ENCODE measurements around the gene RHOV.
A peak's percentile ranks its signal among the peaks of the same experiment; 100 is the strongest.

RHOV gene

DNA sequence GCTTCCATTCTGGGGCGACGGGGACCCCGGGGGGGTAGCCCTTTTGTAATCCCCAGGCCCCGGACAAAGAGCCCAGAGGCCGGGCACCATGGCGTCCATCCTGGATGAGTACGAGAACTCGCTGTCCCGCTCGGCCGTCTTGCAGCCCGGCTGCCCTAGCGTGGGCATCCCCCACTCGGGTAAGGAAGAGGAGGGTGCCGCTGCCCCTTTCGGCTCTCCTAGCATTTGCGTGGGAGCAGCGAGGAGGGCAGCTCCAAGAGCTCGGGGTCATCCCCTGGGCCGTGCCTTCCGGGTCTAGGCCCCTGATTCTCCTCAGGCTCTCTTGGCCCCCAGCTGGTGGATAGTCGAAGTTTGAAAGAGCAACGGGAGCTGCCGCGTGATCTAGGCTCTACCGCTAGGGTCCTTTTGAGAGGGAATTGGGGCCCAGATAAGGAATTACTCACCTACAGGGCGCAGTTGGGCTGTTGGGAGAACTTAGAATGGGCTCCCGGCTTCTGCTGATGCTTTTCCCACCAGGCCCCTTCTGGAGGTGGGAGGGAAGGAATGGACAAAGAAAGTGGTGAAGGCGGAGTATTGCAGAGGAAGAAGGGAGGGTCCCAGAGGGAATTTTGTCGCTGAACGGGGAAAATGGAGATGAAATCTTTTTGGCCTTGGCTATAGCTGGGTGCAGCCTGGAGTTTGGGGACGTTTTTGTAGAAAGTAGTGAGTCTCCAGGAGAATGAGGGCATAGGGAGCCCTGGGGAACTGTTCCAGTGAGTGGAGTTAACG is 20.8 kb upstream of the RHOV start:
- H3K27me3 Mint-ChIP-seq: peaks cover 23% of the 10 kb centered on the region
- H3K36me3 Mint-ChIP-seq: peaks cover 17% of the 10 kb centered on the region
- peak; percentile 77 for DNase-seq
- CTCF ChIA-PET: interaction anchor here (0.5 to 10.5 kb wide), 31 partner anchors 10 to 374 kb away, joined by 3 to 252 read pairs (median 4); partner anchors contain the start of genes DNAJC17, RHOV, RPUSD2 and ZFYVE19
- H3K4me3 Mint-ChIP-seq: peak overlapping the region; percentile 98
- H3K27ac Mint-ChIP-seq: peak overlapping the region; percentile 97
- no peaks in the 10 kb centered on the region for H3K9me3 Mint-ChIP-seq
- peaks cover 24% of the 10 kb centered on the region for H3K4me1 Mint-ChIP-seq

DNA sequence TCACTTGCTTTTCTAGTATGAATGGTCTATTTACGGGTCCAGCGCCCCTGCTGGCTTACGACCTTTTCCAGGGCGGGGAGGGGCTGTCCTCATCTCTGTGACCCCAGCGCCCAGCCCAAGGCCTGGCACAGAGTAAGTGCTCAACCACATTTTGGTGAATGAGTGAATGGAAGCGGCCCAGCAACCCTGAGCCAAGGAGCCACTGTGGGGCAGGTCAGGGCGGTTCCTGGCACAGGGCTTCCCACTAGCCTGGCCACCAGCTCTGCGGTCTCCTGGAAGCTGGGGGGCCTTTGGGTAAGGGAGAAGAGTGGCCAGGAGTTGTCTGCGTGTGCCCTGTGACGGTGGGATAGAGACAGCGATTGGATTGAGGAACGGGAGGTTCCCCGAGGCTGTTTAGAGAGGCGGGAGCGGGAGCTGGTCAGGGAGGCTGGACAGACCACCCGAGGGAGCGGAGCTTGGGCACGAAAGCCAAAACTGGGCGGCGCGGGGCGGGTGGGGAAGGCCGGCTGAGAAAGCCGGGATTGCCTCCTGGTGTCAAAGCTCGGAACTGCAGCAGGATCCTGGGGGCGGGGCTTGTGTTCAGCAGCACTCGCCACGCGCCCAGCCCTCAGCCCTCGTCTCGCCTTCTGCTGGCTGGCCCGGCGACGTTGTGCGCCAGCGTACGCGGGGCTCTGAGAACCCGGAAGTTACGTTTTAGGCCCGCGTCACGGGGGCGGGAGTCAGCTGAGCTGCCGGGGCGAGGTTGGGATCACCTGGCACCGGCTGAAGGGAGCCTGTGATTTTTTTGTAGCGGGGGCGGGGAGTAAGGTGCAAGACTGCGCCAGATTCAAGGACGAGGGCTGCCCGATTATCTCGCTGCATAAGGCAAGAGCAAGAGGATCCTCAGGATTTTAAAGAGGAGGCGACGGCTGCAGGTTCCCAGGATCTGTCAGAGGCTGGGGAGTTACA is 20.0 kb upstream of the RHOV start, which contains the start of gene VPS18:
TSS of gene VPS18 (plus strand) at position 718 of the 948 bp plus-strand sequence. CDS start 319 bp downstream, outside the sequence.
- CTCF ChIA-PET: interaction anchor here (0.5 to 10.5 kb wide), 30 partner anchors 9 to 374 kb away, joined by 3 to 252 read pairs (median 4); partner anchors contain the start of genes DNAJC17, RHOV and ZFYVE19
- DNase-seq: peak; percentile 99
- Mint-ChIP-seq H3K36me3 (peaks cover 17% of the 10 kb centered on the region), H3K4me1 (peaks cover 24% of the 10 kb centered on the region), H3K27me3 (peaks cover 23% of the 10 kb centered on the region), H3K4me3 (peak within 1 kb of the TSS; percentile 98), H3K9me3 (no peaks in the 10 kb centered on the region), H3K27ac (peak within 1 kb of the TSS; percentile 97)

DNA sequence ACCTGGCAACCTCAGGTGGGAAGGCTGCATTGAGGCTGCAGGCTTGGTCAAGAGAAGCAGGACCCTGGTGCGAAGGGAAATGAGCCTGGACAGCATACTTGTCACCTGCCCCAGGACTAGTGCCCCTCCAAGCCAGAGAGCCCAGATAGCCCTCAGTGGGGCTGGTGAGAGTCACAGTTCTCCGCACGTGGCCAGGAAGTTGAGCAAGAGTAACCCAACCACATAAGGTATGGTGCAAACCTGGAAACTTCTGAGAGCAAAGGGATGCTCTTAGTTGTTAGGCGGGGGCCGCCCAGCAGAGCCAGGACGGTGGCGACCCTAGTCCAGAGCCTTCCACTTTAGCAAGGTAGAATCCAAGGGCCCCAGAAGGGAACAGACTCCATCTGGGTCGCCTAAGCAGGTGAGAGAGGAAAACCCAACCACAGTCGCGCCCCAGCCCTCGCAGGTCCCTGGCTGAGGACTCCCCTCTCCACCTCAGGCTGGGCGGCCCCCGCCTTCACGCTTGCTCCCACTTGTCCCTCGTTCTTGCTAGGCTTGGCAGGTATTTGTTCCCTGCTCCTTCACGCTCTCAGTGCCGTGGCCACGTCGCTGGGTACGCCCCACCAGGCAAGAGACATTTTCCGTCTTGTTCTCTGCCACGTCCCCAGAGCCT is 19.1 kb upstream of the RHOV start:
- Mint-ChIP-seq H3K4me3 (no peak overlapping the region), H3K4me1 (peaks cover 24% of the 10 kb centered on the region), H3K27me3 (peaks cover 23% of the 10 kb centered on the region), H3K27ac (no peak overlapping the region), H3K36me3 (peaks cover 11% of the 10 kb centered on the region), H3K9me3 (no peaks in the 10 kb centered on the region)
- CTCF ChIA-PET: interaction anchor here (0.8 to 10.5 kb wide), 10 partner anchors 11 to 110 kb away, joined by 3 to 252 read pairs (median 11); partner anchors contain the start of gene RHOV
- no peak for DNase-seq

DNA sequence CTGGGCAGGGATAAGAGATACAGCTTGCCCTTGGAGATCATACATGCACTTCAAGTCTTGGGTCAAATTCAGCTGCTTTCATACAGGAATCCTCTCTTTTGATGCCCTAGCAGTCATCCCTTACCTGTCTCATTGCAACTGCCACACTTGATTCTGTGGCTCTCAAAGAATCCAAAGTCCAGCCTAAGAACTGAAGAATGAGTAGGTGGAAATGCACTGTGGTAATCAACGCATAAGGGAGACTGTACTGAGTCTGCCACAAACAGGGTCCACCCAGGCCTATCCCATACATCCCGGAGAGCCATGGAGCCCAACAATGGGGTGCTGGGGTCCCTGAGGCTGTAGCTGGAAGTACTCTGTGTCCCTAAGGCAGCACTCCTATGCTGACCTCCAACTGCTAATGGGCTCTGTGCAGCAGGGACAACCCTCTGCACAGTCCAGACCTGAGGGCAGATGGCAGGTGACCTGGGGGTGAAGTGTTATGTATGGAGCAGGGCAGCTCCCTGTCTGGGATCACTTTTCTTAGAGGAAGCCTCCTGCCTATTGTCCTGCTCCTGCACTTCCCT is 18.5 kb upstream of the RHOV start:
- Mint-ChIP-seq H3K4me3 (no peak overlapping the region), H3K27ac (no peak overlapping the region), H3K27me3 (peaks cover 23% of the 10 kb centered on the region), H3K36me3 (peaks cover 8% of the 10 kb centered on the region), H3K9me3 (no peaks in the 10 kb centered on the region), H3K4me1 (peaks cover 24% of the 10 kb centered on the region)
- CTCF ChIA-PET: interaction anchor here (0.9 to 2.1 kb wide), 14 partner anchors 12 to 293 kb away, joined by 3 to 20 read pairs (median 3); partner anchors contain the start of genes GCHFR and RHOV
- DNase-seq: no peak

DNA sequence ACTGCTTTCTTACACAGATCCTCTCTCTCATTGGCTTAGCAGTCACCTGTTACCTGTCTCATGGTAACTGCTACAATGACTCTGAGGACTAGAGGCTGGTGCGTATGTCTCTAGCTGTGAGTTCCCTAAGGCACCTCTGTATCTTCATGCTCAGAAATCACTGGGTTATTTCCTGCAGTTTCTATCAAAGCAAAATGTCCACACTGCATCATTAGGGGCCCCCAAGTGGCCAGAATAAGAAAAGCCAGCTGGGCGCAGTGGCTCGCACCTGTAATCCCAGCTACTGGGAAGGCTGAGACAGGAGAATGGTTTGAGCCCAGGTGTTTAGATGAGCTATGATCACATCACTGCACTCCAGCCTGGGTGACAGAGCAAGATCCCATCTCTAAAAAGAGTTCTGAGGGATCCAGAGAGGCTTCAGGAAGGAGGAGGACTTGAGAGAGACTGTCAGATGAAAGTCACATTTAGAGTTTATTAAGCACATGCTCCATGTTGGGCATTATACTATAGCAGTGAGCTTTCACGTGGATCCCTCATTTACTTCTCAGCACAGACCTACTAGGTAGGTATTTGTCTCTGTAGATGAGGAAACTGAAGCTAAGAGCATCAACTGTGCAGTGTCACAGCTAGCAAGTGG is 17.9 kb upstream of the RHOV start:
- Mint-ChIP-seq H3K36me3 (peaks cover 8% of the 10 kb centered on the region), H3K27ac (no peak overlapping the region), H3K9me3 (no peaks in the 10 kb centered on the region), H3K4me3 (no peak overlapping the region), H3K4me1 (peaks cover 24% of the 10 kb centered on the region), H3K27me3 (peaks cover 23% of the 10 kb centered on the region)
- DNase-seq: peak; percentile 51
- CTCF ChIA-PET: interaction anchor here (0.9 to 2.1 kb wide), 14 partner anchors 11 to 293 kb away, joined by 3 to 20 read pairs (median 3); partner anchors contain the start of genes GCHFR and RHOV

DNA sequence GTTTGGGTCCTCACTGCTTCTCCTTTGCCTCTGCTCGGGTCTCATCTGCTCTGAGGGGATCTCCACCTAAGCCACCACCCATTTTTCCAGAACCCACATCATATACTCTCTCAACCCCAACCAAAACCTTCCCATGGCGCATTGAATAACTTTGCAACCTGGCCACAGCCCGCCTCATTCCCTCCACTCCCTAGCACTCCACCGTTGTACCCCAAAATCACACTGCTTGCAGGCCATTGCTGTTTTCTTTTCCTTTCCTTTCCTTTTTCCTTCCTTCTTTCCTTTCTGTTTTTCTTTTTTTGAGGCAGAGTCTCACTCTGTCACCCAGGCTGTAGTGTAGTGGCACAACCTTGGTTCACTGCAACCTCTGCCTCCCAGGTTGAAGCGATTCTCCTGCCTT is 17.1 kb upstream of the RHOV start:
- CTCF ChIA-PET: interaction anchor here (1.0 to 2.1 kb wide), 9 partner anchors 11 to 197 kb away, joined by 3 to 20 read pairs (median 4); partner anchors contain the start of genes GCHFR and RHOV
- Mint-ChIP-seq H3K27me3 (peaks cover 27% of the 10 kb centered on the region), H3K27ac (no peak overlapping the region), H3K4me1 (peaks cover 23% of the 10 kb centered on the region), H3K36me3 (peaks cover 7% of the 10 kb centered on the region), H3K9me3 (no peaks in the 10 kb centered on the region), H3K4me3 (no peak overlapping the region)
- no peak for DNase-seq

DNA sequence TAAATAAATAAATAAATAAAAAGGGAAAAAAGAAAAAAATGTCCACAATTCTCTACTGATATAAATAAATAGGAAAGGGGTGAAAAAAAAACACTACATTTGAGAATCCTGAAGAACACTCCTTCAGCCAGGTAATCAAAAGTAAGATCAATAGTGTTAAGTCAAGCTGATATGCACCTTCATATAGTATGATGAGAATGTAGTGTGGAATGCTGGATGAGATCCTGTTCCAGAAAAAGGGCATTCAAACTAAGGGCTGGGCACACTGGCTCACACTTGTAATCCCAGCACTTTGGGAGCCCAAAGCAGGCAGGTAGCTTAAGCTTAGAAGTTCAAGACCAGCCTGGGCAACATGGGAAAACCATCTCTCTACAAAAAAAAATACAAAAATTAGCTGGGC is 15.1 kb upstream of the RHOV start:
- DNase-seq: no peak
- Mint-ChIP-seq H3K9me3 (no peaks in the 10 kb centered on the region), H3K4me1 (peaks cover 19% of the 10 kb centered on the region), H3K27ac (no peak overlapping the region), H3K27me3 (peaks cover 40% of the 10 kb centered on the region), H3K4me3 (no peak overlapping the region), H3K36me3 (no peaks in the 10 kb centered on the region)
- CTCF ChIA-PET: interaction anchor here (0.7 to 1.2 kb wide), 3 partner anchors 9 to 15 kb away, joined by 3 read pairs; partner anchors contain the start of gene RHOV

DNA sequence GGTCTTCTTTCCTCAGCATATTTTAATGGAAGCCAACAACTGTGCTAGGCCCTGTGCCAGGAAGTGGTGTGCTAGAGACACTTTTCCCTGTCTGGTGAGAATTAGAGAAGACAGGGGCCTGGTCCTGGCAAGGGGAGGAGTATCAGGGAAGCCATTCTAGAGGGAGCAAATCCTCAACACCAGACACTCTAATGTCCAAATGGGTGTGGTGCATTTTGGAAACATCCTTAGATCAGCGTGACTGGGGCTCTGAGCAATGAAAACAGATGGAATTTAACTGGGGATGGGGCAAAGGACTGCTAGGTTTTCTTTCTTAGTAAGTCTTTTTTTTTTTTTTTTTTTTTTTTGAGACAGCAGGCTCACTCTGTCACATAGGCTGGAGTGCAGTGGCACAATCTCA is 12.6 kb upstream of the RHOV start:
- no peaks in the 10 kb centered on the region for H3K9me3 Mint-ChIP-seq
- CTCF ChIA-PET: interaction anchor here (0.6 to 1.0 kb wide), 2 partner anchors 13 to 22 kb away, joined by 3 read pairs; no protein-coding TSS in a partner anchor
- peaks cover 31% of the 10 kb centered on the region for H3K27me3 Mint-ChIP-seq
- DNase-seq: no peak
- no peak overlapping the region for H3K27ac Mint-ChIP-seq
- H3K4me3 Mint-ChIP-seq: no peak overlapping the region
- no peaks in the 10 kb centered on the region for H3K36me3 Mint-ChIP-seq
- H3K4me1 Mint-ChIP-seq: peaks cover 14% of the 10 kb centered on the region

DNA sequence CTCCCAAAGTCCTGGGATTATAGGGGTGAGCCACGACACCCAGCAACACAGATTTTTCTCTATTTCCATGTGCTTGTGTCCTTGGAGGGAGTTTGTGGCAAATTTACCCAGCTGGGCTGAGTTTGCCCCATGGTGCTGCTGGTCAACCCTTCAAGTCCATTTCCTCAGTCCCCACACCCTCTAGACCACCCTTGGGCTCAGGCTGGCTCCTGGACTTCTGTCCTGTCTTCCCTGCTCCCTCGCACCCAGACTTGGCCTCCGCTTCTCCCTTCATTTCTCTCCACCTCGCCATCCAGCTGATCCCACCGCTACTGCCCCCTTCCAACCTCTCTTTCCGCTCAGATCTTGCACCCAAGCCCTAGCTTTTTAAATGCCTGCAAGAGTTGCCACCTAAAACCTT is 7.3 kb upstream of the RHOV start:
- CTCF ChIA-PET: interaction anchor here (1.4 to 4.7 kb wide), 2 partner anchors 9 to 10 kb away, joined by 3 to 18 read pairs; no protein-coding TSS in a partner anchor
- Mint-ChIP-seq H3K27me3 (peaks cover 29% of the 10 kb centered on the region), H3K27ac (no peak overlapping the region), H3K4me3 (no peak overlapping the region), H3K36me3 (no peaks in the 10 kb centered on the region), H3K9me3 (no peaks in the 10 kb centered on the region), H3K4me1 (peaks cover 24% of the 10 kb centered on the region)
- DNase-seq: no peak

DNA sequence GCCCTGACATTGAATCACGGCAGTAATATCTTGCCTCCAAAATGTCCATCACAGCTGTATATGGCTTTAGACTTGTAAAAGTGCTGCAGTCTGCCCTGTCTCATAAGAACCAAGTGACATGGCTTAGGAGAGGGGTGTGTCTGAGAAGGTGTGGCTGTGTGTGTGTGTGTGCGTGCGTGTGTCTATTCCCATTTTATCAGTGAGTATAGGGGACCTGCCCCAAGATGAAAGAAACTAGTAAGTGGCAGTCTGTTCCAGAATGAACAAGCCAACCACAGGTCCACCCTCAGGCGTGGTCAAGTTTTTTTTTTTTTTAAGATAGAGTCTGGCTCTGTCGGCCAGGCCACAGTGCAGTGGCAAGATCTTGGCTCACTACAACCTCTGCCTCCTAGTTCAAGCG is 5.6 kb upstream of the RHOV start:
- Mint-ChIP-seq H3K36me3 (no peaks in the 10 kb centered on the region), H3K4me1 (peaks cover 16% of the 10 kb centered on the region), H3K27ac (no peak overlapping the region), H3K9me3 (no peaks in the 10 kb centered on the region), H3K27me3 (peaks cover 28% of the 10 kb centered on the region), H3K4me3 (no peak overlapping the region)
- CTCF ChIA-PET: interaction anchor here (1.4 to 4.7 kb wide), 3 partner anchors 10 to 15 kb away, joined by 3 to 18 read pairs (median 9); partner anchors contain the start of gene VPS18
- DNase-seq: no peak

DNA sequence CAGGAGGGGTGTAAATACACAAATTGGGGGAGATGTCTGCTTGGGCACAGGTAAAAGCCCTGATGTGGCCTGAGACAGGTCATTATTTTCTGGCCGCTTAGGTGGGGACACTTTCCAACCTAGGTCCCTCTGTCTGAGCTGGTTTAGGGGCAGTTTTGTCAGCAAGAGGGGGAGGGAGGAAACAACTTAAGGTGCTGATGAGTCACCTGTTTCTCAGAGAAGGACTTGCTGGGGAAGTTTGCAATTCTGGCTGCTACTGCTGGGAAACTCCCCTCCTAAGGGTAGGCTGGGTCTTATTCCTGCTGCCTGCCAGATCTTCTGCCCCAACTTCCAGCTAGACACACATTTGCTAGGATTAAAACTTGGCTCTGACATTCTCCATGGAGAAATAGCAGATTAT is 4.8 kb upstream of the RHOV start:
- Mint-ChIP-seq H3K4me3 (no peak overlapping the region), H3K9me3 (no peaks in the 10 kb centered on the region), H3K36me3 (no peaks in the 10 kb centered on the region), H3K4me1 (peaks cover 13% of the 10 kb centered on the region), H3K27ac (no peak overlapping the region), H3K27me3 (peaks cover 35% of the 10 kb centered on the region)
- CTCF ChIA-PET: interaction anchor here (0.9 to 4.7 kb wide), 4 partner anchors 9 to 16 kb away, joined by 3 to 18 read pairs (median 6); partner anchors contain the start of gene VPS18
- DNase-seq: no peak

DNA sequence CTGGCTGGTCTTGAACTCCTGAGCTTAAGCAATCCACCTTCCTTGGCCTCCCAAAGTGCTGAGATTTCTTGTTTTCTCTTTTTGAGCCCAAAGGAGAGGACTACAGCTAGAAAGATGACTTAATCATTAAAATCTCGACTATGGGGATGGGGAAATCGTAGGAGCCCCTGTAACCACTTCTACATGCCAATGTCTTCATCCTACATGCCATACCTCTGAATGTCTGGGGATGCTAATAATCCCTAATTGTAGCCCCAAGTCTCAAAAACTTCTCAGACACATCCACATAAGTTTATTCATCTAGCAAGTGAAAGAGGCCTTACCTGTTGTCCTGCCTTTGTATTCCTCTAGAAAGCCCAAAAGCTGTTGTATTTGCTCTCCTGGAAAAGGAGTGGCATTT is 3.7 kb upstream of the RHOV start:
- CTCF ChIA-PET: interaction anchor here (1.3 to 4.8 kb wide), 4 partner anchors 12 to 23 kb away, joined by 3 to 20 read pairs (median 6); partner anchors contain the start of gene VPS18
- no peak for DNase-seq
- no peaks in the 10 kb centered on the region for H3K36me3 Mint-ChIP-seq
- H3K9me3 Mint-ChIP-seq: no peaks in the 10 kb centered on the region
- H3K27ac Mint-ChIP-seq: no peak overlapping the region
- H3K27me3 Mint-ChIP-seq: peaks cover 43% of the 10 kb centered on the region
- H3K4me3 Mint-ChIP-seq: no peak overlapping the region
- peaks cover 15% of the 10 kb centered on the region for H3K4me1 Mint-ChIP-seq

Measured in activated naive CD4-positive, alpha-beta T cell treated with anti-CD3 and anti-CD28 coated beads, Interleukin-2, amount 10 ng/mL, durations not matched to agents 7 days and 5 days (primary cell).